ENCODE measurements around the gene FBLN1.

GRCh38 chr22:45532235-45532631, 29.6 kb downstream of the FBLN1 start:
- TF ChIP-seq CTCF (IDR thresholded peaks at IDR 0.05): no peak
- TF ChIP-seq EZH2phosphoT487 (IDR thresholded peaks at IDR 0.05; ENCODE audit: borderline replicate concordance, low read depth): no peak
